Measurements from ENCODE around the gene MLKL. TPM values are rescaled to one million over a fixed set of nuclear protein-coding genes. Genes with fewer than 3 reads are reported as not detected.

MLKL gene
- total and polyA plus RNA-seq, 2 of the 13 experiments (the other 11 are each of a cell fraction or from before 2014, with no cell fraction given), result 6.4 to 10.7 TPM

DNA sequence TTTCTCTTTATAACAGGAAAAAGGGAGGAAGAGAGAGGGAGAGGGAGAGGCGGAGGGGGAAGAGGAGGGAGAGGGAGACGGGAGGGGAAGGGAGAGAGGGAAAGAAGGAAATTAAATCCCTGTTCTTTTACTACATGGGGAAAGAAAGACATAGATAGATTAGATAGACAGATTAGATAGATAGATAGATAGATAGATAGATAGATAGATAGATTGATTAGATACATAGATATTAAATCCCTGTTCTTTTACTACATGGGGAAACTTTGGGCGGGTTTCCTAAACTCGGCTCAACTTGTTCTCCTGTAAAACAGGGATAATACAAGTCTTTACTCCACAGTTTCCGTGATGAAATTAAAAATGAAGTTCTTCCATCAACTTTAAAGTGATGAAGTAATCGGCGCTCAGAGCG, 34.6 kb downstream of the MLKL start:
- H3K79me2 ChIP-seq (ENCODE audit: insufficient read depth, low read length), result peaks cover 52% of the 10 kb centered on the region
- no peaks in the 10 kb centered on the region for H3K9me3 ChIP-seq (ENCODE audit: low read length)
- no peak for FAIRE-seq
- peak overlapping the region; percentile 75 to 98 (median 90) for H3K4me3 ChIP-seq (replicated peaks in 1 of 3; ENCODE audit: insufficient read depth in 1 of 3, low read depth in 2 of 3, low read length in 3 of 3)
- in situ Hi-C loops (cut with HindIII; ENCODE audit: extremely low pct_ligation_motif_present, low pct_unique_long_range_greater_than_20kb), result no loop called here
- no peaks in the 10 kb centered on the region for H4K20me1 ChIP-seq (ENCODE audit: insufficient read depth, low read length)
- peaks cover 55% of the 10 kb centered on the region for H3K4me1 ChIP-seq (ENCODE audit: insufficient read depth, low read length)
- TF ChIP-seq FOXM1 (CRISPR knock-in tag; IDR thresholded peaks at IDR 0.05) (no peak), HNRNPL (IDR thresholded peaks at IDR 0.05; ENCODE audit: low read depth, low read length) (no peak), IKZF4 (CRISPR knock-in tag; IDR thresholded peaks at IDR 0.05; ENCODE audit: borderline replicate concordance, low read depth, not compliant biosample characterization) (no peak), HNRNPK (IDR thresholded peaks at IDR 0.05; ENCODE audit: low read depth, low read length, poor library complexity, severe bottlenecking) (peak; percentile 17), ZNF674 (CRISPR knock-in tag; IDR thresholded peaks at IDR 0.05; ENCODE audit: low read depth) (0 out of 2 replicates have a peak, but pooled peaks have one; percentile 35), ZNF709 (CRISPR knock-in tag; IDR thresholded peaks at IDR 0.05) (no peak), SALL2 (CRISPR knock-in tag; IDR thresholded peaks at IDR 0.05) (no peak)
- TF ChIP-seq, protein P1, sequence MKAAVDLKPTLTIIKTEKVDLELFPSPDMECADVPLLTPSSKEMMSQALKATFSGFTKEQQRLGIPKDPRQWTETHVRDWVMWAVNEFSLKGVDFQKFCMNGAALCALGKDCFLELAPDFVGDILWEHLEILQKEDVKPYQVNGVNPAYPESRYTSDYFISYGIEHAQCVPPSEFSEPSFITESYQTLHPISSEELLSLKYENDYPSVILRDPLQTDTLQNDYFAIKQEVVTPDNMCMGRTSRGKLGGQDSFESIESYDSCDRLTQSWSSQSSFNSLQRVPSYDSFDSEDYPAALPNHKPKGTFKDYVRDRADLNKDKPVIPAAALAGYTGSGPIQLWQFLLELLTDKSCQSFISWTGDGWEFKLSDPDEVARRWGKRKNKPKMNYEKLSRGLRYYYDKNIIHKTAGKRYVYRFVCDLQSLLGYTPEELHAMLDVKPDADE (CRISPR knock-in tag; IDR thresholded peaks at IDR 0.05), result 0 out of 2 replicates have a peak, but pooled peaks have one; percentile 7
- peak overlapping the region; percentile 82 for H3K4me2 ChIP-seq (ENCODE audit: low read depth, low read length)
- peak overlapping the region; percentile 95 for H3K9ac ChIP-seq (ENCODE audit: insufficient read depth, low read depth, low read length)
- H3K27me3 ChIP-seq (ENCODE audit: control insufficient read depth in 1 of 2, insufficient read depth in 2 of 2, low read length in 2 of 2), result no peaks in the 10 kb centered on the region
- no peak for DNase-seq (ENCODE audit: low spot score)
- intact Hi-C loops (cut with micrococcal nuclease; ENCODE audit: unreplicated experiment), result loop anchor here (5.0 kb wide), 1 partner anchor 41 kb away; no protein-coding TSS in a partner anchor
- WGBS (ENCODE audit: low lambda C conversion rate), result 9% methylated on average over 8 of the region's 8 CpGs
- no peak overlapping the region for H2AFZ ChIP-seq (ENCODE audit: low read length)
- peaks cover 11 to 28% of the 10 kb centered on the region in 2 experiments for H3K36me3 ChIP-seq (replicated peaks in 1 of 2; ENCODE audit: control insufficient read depth in 1 of 2, insufficient read depth in 2 of 2, low read length in 2 of 2)
- no TSS peak for BruUV-seq (replicated peaks)
- ChIA-PET POLR2A (interaction anchor here (1.8 to 2.9 kb wide), 3 partner anchors 30 to 59 kb away, joined by 17 to 22 read pairs (median 19); partner anchors contain the start of genes GLG1 and MLKL), CTCF (ENCODE audit: low intra/inter-chr PET ratio, low total read pairs) (no interaction called here)
- peak overlapping the region; percentile 90 for H3K27ac ChIP-seq (ENCODE audit: extremely low read length, insufficient read depth, low read length)
- ATAC-seq, result no peak

Data from HepG2 (cell line).